CD14-positive monocyte (primary cell): ENCODE measurements around the gene MAPK12. TPM values are rescaled to one million over a fixed set of nuclear protein-coding genes. Genes with fewer than 3 reads are reported as not detected.

Source experiments
- DNase-seq, 3 donors: peaks; one replicate each; pipeline ENCODE4 v3.0.0-alpha.2; 2011 to 2022
- H2AFZ ChIP-seq: 2 replicates; pipeline ENCODE4 v1.6.0; 2012; ENCODE audit warnings: mild to moderate bottlenecking, low read depth, low read length, inconsistent platforms; ENCODE audit not compliant: insufficient read depth, poor library complexity, severe bottlenecking
- H3K27ac ChIP-seq, 2 donors: 1 replicate in 1 of 2; 2 replicates in 1 of 2; pipeline ENCODE4 v1.5.1; 2012 to 2013; ENCODE audit warnings: low read length in 2 of 2, control low read depth in 1 of 2, inconsistent platforms in 1 of 2, low read depth in 1 of 2, mild to moderate bottlenecking in 1 of 2
- H3K27me3 ChIP-seq, 2 donors: one replicate each; pipeline versions ENCODE4 v1.6.0 to v1.6.1; 2011 to 2013; ENCODE audit warnings: low read length in 2 of 2; ENCODE audit not compliant: control insufficient read depth in 2 of 2, insufficient read depth in 2 of 2
- H3K36me3 ChIP-seq, 2 donors: replicated peaks in 1 of 2; 1 replicate in 1 of 2; 2 replicates in 1 of 2; pipeline versions ENCODE4 v1.5.1 to v1.6.1; 2012 to 2013; ENCODE audit warnings: low read length in 2 of 2, control low read depth in 1 of 2, inconsistent platforms in 1 of 2, mild to moderate bottlenecking in 1 of 2; ENCODE audit not compliant: insufficient read depth in 2 of 2, control insufficient read depth in 1 of 2
- H3K4me1 ChIP-seq, 2 donors: 1 replicate in 1 of 2; 2 replicates in 1 of 2; pipeline versions ENCODE4 v1.5.1 to v1.6.1; 2012 to 2013; ENCODE audit warnings: low read length in 2 of 2, control low read depth in 1 of 2, inconsistent platforms in 1 of 2, mild to moderate bottlenecking in 1 of 2, moderate library complexity in 1 of 2; ENCODE audit not compliant: insufficient read depth in 2 of 2, control insufficient read depth in 1 of 2
- H3K4me2 ChIP-seq: replicated peaks from 2 replicates; pipeline ENCODE3; 2012; ENCODE audit warnings: low read length, moderate library complexity, mild to moderate bottlenecking; ENCODE audit not compliant: poor library complexity, severe bottlenecking; ENCODE audit errors: extremely low read depth
- H3K4me3 ChIP-seq, 3 experiments: fragments of 200-600 bp in 1 of 3; sonication (generic) in 1 of 3; replicated peaks in 1 of 3; 1 replicate in 2 of 3; 2 replicates in 1 of 3; pipeline ENCODE4 v1.5.1; 2011 to 2013; ENCODE audit warnings: low read length in 3 of 3, mild to moderate bottlenecking in 3 of 3, control low read depth in 2 of 3, low read depth in 2 of 3, inconsistent platforms in 1 of 3, moderate library complexity in 1 of 3
- H3K79me2 ChIP-seq: 2 replicates; pipeline ENCODE4 v1.6.0; 2012; ENCODE audit warnings: mild to moderate bottlenecking, control low read depth, inconsistent platforms, low read length, moderate library complexity; ENCODE audit not compliant: insufficient read depth
- H3K9ac ChIP-seq: 2 replicates; pipeline ENCODE4 v1.6.0; 2017; ENCODE audit warnings: low read length, mild to moderate bottlenecking; ENCODE audit not compliant: insufficient read depth, poor library complexity, severe bottlenecking
- H3K9me3 ChIP-seq, 2 donors: replicated peaks in 1 of 2; 1 replicate in 1 of 2; 2 replicates in 1 of 2; pipeline versions ENCODE4 v1.5.1 to v1.6.1; 2012 to 2013; ENCODE audit warnings: low read length in 2 of 2, control low read depth in 1 of 2; ENCODE audit not compliant: control insufficient read depth in 1 of 2, insufficient read depth in 1 of 2
- H4K20me1 ChIP-seq: 2 replicates; pipeline ENCODE4 v1.6.0; 2012; ENCODE audit warnings: mild to moderate bottlenecking, low read length, control low read depth, moderate library complexity; ENCODE audit not compliant: insufficient read depth
- H3K27ac Mint-ChIP-seq, 7 donors: one replicate each; pipeline ENCODE4 v1.8.0; 2020; ENCODE audit warnings: mild to moderate bottlenecking in 7 of 7, mixed read lengths in 7 of 7, moderate library complexity in 6 of 7, inconsistent platforms in 2 of 7
- H3K27me3 Mint-ChIP-seq, 3 donors: one replicate each; pipeline ENCODE4 v1.8.0; 2021 to 2022; ENCODE audit warnings: low read depth in 3 of 3, mild to moderate bottlenecking in 3 of 3, mixed read lengths in 3 of 3, moderate library complexity in 3 of 3, inconsistent platforms in 1 of 3
- H3K36me3 Mint-ChIP-seq, 2 donors: one replicate each; pipeline ENCODE4 v1.8.0; 2020; ENCODE audit warnings: mixed read lengths in 2 of 2, inconsistent platforms in 1 of 2, mild to moderate bottlenecking in 1 of 2
- H3K4me1 Mint-ChIP-seq: one replicate; pipeline ENCODE4 v1.8.0; 2020; ENCODE audit warnings: mild to moderate bottlenecking, mixed read lengths
- H3K4me3 Mint-ChIP-seq, 2 donors: one replicate each; pipeline ENCODE4 v1.8.0; 2020; ENCODE audit warnings: mild to moderate bottlenecking in 2 of 2, mixed read lengths in 2 of 2, moderate library complexity in 1 of 2
- H3K9me3 Mint-ChIP-seq, 7 donors: one replicate each; pipeline ENCODE4 v1.8.0; 2020 to 2022; ENCODE audit warnings: mixed read lengths in 7 of 7, mild to moderate bottlenecking in 6 of 7, moderate library complexity in 6 of 7, inconsistent platforms in 2 of 7
- CTCF ChIP-seq: fragments of 200-600 bp; IDR thresholded peaks from one replicate; pipeline ENCODE4 v1.8.0; 2022; ENCODE audit warnings: antibody characterized with exemption, mild to moderate bottlenecking
- WGBS: methylation state at CpG from one replicate; pipeline ENCODE4 v1.1.5; 2013; ENCODE audit warnings: missing lambda C conversion rate; ENCODE audit not compliant: insufficient coverage; 5-methylcytosine and 5-hydroxymethylcytosine counted together
- intact Hi-C, 2 donors: fragments of 100-400 bp; cut with micrococcal nuclease; formaldehyde crosslinking; loops; one replicate each; pipeline versions ENCODE4 v1.15.0 to v1.15.1; 2023
- polyA plus RNA-seq, 3 donors: library from polyadenylated mRNA; depleted of rRNA in 1 of 3; unstranded in 2 of 3; stranded (reverse) in 1 of 3; fragments of 300-500 nt in 2 of 3; fragments of >200 nt in 1 of 3; fragmentation: Illumina TruSeq in 2 of 3; gene quantifications; 1 replicate in 2 of 3; 2 replicates in 1 of 3; pipeline ENCODE4 v1.2.3, GENCODE V29; 2012 to 2021

The MAPK12 gene
- polyA plus RNA-seq, 3 donors: 0.06 to 3.2 (median 0.13) TPM

- H3K4me3 ChIP-seq: no peak overlapping the region
- no peak for TF ChIP-seq CTCF
- 98% methylated on average over 31 of the region's 31 CpGs for WGBS
- H3K27me3 Mint-ChIP-seq: peaks cover 0 to 2% (median 0%) of the 10 kb centered on the region in 3 donors
- no peak for DNase-seq
- no peak overlapping the region for H2AFZ ChIP-seq
- H3K36me3 Mint-ChIP-seq: peaks cover 52 to 83% of the 10 kb centered on the region in 2 donors
- H3K27ac Mint-ChIP-seq: no peak overlapping the region
- H3K9me3 ChIP-seq: no peaks in the 10 kb centered on the region
- H3K36me3 ChIP-seq: peaks cover 87 to 93% of the 10 kb centered on the region in 2 donors
- intact Hi-C loops: no loop called here
- no peak overlapping the region for H3K4me3 Mint-ChIP-seq
- H3K27ac ChIP-seq: no peak overlapping the region
- H3K4me1 ChIP-seq: peaks cover 5 to 6% of the 10 kb centered on the region in 2 donors
- H3K9me3 Mint-ChIP-seq: no peaks in the 10 kb centered on the region
- no peaks in the 10 kb centered on the region for H3K27me3 ChIP-seq
- H3K79me2 ChIP-seq: peaks cover 67% of the 10 kb centered on the region
- H3K9ac ChIP-seq: no peak overlapping the region
- H3K4me1 Mint-ChIP-seq: peaks cover 11% of the 10 kb centered on the region
- no peak overlapping the region for H3K4me2 ChIP-seq
- peaks cover 100% of the 10 kb centered on the region for H4K20me1 ChIP-seq
Observed at GRCh38 chr22:50287731-50288130, 26.2 kb upstream of the MAPK12 start.

DNA sequence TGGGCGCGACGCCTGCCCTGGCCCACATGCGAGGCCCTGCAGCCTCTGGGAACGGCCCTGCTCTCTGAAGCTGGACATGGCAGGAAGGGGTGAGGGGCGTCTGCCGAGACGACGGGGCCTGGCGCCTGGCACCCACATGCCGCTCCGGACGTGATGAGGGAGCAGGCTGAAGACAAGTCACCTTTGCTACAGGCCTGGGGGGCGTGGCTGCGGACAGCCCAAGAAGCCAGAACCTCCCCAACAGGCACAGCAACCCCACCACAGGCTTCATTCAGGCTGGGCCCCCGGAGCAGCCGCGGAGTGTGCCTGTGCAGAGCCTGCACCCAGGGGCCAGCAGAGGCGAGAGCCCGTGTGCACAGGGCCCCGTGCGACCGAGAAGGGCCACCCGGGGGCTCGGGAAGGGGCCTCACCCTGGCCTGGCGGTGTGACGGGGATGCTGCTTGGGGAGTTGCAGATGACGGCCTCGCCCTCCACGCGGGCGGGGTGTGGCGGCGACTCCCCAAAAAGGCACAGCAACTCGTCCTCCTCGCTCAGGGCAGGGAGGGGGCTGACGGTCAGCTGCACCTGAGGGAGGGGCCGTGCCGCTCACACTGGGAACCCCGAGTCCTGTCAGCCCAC lies 25.3 kb upstream of the MAPK12 start:
- Mint-ChIP-seq H3K4me3 (no peak overlapping the region), H3K27ac (no peak overlapping the region), H3K36me3 (peaks cover 52 to 82% of the 10 kb centered on the region in 2 donors), H3K27me3 (peaks cover 0 to 2% (median 0%) of the 10 kb centered on the region in 3 donors), H3K4me1 (peaks cover 2% of the 10 kb centered on the region), H3K9me3 (no peaks in the 10 kb centered on the region)
- H2AFZ ChIP-seq: no peak overlapping the region
- no peaks in the 10 kb centered on the region for H3K4me1 ChIP-seq
- H3K36me3 ChIP-seq: peaks cover 94 to 98% of the 10 kb centered on the region in 2 donors
- no peak overlapping the region for H3K27ac ChIP-seq
- no peak overlapping the region for H3K4me2 ChIP-seq
- H3K4me3 ChIP-seq: no peak overlapping the region
- H4K20me1 ChIP-seq: peaks cover 100% of the 10 kb centered on the region
- intact Hi-C loops: no loop called here
- 94% methylated on average over 32 of the region's 40 CpGs for WGBS
- no peak overlapping the region for H3K9ac ChIP-seq
- H3K79me2 ChIP-seq: peaks cover 58% of the 10 kb centered on the region
- H3K27me3 ChIP-seq: no peaks in the 10 kb centered on the region
- TF ChIP-seq CTCF: no peak
- H3K9me3 ChIP-seq: no peaks in the 10 kb centered on the region
- no peak for DNase-seq
